ENCODE measurements around the gene CYSTM1.

Gene CYSTM1

DNA sequence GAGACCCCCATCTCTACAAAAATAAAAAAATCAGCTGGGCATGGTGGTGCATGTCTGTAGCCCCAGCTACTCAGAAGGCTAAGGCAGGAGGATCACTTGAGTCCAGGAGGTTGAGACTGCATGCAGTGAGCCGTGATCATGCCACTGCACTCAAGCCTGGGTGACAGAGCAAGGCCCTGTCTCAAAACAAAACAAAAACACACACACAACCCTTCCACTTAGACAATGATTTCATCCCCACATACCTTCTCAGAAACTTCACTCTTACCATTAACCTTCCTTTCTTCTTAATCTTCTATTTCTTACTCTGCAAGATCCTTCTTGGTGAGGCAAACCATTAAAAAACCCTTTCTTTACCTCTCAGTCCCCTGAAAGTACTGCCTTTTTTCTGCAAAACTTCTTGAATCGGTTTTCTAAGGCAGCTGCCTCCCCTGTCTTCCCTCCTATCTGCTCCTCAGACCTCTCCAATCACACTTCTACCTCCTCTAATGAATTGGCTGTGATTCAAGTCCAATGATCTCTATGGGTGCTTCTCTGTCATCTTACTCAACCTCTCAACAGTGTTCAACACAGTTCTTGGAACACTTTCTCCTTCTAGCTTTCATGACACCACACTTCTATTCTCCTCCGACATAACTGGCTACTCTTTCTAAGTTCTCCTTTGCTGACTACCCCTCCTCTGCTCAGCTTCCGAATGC is 80.6 kb downstream of the CYSTM1 start:
- no peak for DNase-seq (ENCODE audit: low spot score)

DNA sequence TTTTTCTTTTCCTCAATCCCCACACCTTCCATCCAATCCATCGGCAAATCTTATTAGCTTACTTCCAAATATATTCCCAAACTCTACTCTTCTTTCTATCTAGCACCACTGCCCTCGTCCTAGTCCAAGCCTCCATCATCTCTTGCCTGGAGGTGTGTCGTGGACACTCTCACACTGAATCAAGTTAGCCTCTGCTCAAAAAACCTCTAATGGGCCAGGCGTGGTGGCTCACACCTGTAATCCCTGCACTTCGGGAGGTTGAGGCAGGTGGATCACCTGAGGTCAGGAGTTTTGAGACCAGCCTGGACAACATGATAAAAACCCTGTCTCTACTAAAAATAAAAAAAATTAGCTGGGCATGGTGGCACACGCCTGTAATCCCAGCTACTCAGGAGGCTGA is 81.7 kb downstream of the CYSTM1 start:
- no peak for DNase-seq (ENCODE audit: low spot score)

DNA sequence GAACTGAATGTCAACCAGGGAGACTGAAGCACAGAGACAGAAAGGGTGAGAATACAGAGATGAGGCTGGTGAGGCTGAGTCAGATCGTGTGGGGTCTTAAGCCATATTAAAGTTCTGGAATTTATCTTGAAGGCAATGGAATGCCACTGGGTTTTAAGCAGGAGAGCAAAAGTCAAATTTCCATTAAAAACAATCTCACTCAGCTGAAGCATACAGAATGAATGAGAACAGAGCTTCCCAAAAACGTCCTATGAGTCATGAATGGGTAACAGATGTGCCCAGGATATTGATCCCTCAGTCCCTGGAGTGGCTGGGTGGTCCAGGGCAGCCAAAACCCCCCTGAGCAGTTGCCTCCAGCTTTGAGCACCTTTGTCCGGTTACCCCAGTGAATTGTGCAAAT is 83.0 kb downstream of the CYSTM1 start:
- DNase-seq (ENCODE audit: low spot score) = no peak

DNA sequence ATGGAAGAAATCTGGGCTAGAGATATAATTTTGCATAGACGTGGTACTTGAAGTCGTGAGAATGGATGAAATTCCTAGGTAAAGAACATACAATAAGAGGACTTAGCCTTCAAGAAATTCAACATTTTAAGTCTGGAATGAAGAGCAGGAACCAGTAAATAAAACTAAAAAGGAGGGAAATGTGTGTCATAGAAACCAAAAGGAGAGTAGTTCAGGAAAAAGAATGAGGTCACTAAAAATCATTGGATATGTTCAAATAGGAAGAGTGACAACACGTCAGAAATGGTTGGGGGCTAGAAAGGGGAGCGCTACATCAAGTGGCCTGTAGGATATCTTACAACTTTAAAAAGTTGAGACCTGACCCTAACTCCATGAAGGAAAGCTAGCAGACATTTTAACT is 83.9 kb downstream of the CYSTM1 start:
- no peak for DNase-seq (ENCODE audit: low spot score)

DNA sequence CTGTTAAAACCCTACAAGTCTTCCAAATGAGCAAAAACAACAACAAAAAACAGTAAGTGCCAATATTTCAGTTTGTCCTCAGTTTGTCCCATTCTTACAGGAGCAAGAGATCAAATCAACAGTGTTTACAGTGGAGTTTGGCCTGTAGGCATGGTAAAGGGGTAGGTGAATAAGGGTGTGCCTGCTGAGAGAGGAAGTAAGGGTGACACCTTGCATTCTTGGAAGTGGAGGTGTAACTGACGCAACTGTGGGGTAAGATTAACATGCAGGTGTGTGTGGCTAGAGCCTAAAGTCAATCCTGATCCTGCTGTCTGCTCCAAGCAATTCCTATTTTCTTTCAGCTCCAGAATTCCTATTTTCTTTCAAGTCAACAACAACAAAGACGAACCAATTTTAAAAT is 84.5 kb downstream of the CYSTM1 start:
- DNase-seq (ENCODE audit: low spot score) = no peak

DNA sequence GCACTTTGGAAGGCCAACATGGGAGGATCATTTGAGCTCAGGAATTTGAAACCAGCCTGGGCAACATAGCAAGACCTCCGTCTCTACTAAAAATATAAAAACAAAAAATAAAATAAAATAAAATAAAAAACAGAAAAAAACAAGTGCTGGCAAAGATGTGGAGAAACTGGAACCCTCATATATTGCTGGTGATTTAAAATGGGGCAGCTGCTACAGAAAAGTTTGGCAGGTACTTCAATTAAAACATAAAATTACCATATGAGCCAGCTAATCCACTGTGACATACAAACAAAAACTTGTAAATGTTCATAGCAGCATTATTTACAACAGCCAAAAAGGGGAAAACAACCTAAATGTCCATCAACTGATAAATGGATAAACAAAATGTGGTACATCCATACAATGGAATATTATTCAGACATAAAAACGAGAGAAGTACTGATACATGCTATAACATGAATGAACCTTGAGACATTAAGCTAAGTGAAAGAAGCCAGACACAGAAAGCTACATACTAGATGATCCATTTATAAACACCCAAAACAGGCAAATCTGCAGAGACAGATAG is 85.2 kb downstream of the CYSTM1 start:
- DNase-seq (ENCODE audit: low spot score) = no peak

DNA sequence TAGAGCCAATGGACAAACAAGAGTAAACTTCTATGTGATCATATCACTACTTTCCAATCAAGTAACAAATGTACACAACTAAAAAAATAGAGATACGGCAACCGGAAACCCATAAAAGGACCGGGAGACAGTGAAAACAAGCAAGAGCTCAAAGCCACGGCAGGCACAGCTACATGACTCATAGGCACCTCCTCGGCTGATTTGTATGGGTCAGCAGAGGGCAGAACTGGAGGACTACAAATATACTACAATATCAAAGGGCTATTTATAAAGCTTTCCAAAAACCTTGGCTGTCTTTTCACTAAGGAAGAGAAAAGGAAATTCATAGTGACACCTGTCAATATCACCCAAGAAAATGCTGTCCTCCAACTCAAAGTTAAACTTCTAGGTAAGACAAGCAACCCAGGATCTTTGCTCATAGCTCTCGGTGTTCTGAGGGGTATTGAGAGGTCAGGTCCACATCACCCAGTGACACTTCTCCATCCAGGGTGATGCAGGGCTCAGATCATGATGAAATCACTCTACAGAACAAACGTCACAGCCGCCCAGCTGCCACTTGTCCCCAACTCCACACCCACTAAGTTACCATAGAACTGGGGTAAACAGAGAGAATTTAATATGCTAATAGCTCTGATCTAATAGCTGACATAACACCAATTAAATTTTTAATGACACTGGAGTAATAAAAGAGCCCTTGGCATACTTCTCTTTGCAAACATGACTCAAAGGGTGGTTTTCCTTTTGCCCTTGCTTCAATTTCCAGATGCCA is 86.6 kb downstream of the CYSTM1 start:
- no peak for DNase-seq (ENCODE audit: low spot score)

DNA sequence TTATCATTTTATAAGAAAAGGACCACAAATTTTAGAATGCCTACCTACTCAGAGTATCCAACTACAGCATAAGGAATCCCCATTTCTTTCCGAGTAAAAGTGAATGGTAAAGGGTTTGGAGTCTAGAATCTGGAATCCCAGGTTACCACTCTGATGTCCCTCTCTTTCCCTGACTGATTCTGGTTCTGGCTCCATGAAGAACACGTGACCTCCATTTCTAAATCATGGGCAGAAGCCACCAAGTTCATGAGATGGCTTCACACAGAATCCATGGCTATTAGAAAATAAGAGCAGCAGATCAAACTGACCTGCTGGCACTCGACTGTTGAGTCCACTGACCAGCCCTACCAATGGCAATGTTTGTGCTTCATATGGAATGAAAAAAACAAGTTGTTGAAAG is 87.2 kb downstream of the CYSTM1 start:
- no peak for DNase-seq (ENCODE audit: low spot score)

DNA sequence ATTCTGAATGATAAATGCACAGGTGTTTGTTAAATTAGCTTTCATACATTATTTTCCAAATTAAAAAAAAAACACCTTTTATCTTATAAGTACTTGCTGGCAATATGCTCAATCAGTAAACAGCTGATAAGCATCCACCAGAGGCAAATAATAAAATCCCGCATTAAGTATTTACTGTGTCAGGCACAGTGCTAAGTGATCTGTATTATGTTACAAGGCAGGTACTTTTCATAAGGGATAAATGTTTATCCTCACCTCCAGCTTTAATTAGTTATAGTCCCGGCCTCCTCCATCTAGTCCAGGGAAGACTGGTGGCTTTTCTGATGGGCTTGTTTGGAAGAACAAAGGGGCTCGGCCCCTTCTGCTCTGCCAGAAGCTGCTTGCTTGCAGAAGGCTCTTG is 87.9 kb downstream of the CYSTM1 start:
- DNase-seq (ENCODE audit: low spot score) = no peak

DNA sequence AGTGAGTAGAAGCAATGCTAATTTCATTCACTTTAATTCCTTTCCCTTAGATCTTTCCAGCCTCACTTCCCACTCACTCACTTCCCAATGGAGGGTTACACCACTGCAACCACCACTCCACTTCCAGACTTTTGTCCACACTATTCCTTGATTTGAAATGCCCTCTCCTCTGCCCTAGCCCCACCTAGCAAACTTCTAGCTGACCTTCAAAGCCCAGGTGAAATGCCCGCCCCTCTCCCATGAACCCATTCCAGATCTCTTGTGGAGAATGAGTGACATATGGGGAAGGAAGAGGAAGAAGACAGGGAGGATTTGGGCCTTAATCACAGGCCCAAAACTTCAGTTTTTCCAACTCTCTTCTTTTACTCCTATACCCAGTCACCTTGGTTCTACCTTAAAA is 90.9 kb downstream of the CYSTM1 start:
- DNase-seq (ENCODE audit: low spot score) = no peak

DNA sequence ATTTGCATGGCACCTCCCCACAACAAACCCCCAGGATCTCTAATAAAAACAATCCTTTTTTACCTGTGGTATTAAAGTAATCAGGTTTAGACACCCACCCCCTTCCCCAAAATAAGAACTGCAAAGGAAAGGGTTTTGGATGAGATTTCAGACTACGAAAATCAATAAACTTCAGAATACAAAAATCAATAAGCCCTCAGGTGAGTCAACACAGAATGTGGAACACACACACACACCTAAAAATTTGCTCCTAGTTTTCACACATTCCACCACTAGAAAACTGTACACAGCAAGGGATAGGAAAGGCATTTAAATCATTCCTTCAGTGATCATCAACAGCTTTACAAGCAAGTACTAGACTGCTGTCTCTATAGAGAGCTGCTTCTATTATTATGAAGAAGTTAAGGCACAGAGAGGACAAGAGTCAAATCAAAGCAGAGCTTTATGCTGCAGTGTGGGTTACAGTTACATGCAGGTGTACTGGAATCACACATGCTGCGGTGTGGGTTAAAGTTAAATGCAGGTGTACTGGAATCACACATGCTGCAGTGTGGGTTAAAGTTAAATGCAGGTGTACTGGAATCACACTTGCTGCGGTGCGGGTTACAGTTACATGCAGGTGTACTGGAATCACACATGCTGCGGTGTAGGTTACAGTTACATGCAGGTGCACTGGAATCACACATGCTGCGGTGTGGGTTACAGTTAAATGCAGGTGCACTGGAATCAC is 91.6 kb downstream of the CYSTM1 start:
- DNase-seq (ENCODE audit: low spot score) = no peak

DNA sequence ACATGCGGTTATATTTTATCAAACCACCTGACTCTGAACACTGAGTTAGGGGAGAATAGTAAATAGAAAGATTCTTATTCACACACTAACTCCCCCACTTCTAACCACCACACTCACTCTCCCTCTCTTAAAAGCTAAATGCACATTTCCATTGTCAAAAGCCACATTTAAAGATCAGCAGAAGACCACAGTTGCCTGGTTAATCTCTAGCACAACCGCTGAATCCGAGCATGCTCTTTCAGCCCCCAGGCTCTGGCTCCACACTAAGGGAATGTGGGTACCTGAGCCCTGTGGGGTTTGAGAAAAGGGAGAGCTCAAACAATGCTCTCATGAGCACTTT is 92.2 kb downstream of the CYSTM1 start:
- DNase-seq (ENCODE audit: low spot score) = no peak

DNA sequence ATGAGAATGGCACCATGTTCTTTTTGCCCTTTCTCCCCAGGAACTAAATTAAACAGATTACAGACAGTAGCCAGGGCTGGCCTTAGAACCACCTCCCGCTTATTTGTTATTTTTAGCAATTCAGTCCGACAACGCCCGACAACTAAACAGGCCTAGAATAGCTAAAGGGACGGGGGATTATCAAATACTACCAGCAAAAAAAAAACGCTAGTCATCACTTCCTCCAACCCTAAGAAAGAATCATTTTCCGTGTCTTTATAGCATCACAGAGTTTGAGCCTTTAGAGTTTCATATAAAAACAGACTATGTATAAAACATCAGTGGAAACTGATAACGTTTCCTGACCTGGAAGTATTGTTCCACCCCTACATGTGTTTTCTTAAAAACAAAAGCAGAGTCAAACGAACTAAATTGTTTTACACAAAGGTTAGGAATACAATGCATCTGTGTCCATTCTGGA is 92.6 kb downstream of the CYSTM1 start:
- no peak for DNase-seq (ENCODE audit: low spot score)

DNA sequence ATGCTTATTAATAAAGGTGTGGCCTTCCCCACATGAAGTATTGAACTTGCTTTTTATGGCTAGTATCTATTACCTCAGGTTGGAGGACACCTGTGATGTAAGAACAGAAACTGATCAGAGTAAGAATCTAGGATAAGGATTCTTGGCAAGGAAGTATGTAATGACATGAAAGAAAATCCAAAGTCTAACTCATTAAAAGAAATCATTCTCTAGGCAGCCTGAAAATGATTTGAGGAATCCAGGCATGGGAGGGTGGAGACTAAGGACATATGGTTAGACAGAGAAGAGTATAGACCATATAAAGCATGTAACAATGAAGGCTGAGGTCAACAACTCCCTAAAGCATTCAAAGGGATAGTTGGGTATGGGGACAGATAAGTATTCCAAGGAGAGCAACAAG is 95.0 kb downstream of the CYSTM1 start:
- no peak for DNase-seq (ENCODE audit: low spot score)

DNA sequence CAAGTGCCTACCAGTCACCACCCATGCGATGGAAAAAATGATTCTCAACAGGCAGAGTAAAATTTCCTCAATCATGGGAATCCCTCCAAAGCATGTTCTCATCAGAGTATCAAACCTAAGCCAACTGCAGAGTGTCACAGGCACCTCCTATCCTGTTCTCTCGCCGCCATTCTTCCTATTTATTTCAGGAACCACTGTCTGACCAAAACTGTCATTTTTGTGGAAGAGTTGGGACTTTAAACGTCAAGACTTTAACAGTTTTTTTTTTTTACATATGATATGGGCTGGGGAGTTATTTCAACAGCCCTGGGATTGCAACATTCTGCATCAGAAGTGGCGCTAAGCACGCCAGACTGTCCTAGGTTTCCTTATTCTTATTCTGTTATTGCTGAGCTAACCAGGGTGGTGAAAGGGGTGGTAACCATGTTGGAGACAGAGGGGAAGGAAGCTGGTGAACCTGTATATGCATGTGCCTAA is 98.5 kb downstream of the CYSTM1 start:
- no peak for DNase-seq (ENCODE audit: low spot score)

DNA sequence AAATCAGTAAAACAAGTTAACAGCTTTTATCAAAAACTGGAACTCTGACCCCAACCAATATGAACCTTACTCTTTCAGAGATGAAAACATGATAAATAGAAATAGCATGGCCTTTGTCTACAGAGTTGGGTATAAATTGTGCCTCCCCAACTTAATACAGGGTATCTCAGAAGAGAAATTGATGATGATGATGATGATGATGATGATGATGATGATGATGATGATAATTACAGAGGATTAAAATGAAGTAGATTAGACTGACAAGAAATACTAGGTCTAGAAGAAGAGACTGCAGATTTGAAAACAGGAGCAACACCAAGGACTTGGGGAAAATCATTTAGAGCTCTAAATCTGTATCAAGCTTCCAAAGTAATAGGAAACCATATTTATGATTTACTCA is 100.8 kb downstream of the CYSTM1 start:
- no peak for DNase-seq (ENCODE audit: low spot score)

DNA sequence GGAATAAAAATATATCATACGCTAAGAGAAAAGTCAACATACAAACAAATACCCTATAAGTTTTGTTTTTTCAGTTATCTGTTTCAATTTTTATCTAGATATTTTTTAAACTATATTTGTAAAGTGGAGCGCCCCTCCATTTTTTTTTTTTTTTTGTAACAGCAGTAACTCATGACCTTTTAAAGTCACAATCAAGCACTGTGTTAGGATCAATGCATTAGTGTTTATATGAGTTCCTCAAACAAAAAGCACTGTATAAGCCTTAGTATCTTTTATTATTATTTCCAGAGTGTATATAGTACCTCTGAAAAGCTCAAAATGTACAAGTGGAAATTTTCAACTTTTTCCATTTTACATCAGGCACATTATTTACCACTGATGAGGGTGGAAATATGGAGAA is 107.3 kb downstream of the CYSTM1 start:
- no peak for DNase-seq (ENCODE audit: low spot score)

DNA sequence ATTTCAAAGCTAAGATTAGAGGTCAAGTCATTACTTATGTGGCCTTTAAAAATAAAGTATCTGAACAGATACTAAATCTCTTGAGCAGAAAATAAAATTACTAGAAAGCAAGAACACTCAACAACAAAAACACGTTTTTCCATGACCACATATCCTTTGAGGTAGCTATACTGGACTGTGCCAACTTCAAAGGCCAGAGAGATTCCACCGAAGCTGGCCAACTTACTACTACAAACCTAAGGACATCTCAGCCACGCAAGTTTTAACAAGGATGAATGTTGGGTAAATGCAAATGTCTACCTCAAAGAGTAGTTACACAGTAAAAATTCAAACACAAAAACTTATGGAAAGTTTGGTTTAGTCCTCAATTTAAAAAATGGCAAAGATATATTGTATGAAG is 109.0 kb downstream of the CYSTM1 start:
- no peak for DNase-seq (ENCODE audit: low spot score)

DNA sequence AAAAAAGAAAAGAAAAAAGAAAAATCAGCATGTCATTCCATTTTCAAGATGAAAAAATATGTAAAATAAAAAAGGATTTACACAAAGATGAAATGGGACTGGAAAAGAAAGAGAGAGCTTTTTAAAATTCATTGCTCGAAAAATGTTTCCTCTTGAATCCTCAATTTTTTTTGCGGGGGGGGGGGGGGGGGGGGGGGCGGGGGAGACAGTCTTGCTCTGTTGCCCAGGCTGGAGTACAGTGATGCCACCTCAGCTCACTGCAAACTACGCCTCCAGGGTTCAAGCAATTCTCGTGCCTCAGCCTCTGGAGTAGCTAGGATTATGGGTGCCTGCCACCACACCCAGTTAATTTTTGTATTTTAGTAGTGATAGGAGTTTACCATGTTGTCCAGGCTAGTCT is 111.4 kb downstream of the CYSTM1 start:
- no peak for DNase-seq (ENCODE audit: low spot score)

DNA sequence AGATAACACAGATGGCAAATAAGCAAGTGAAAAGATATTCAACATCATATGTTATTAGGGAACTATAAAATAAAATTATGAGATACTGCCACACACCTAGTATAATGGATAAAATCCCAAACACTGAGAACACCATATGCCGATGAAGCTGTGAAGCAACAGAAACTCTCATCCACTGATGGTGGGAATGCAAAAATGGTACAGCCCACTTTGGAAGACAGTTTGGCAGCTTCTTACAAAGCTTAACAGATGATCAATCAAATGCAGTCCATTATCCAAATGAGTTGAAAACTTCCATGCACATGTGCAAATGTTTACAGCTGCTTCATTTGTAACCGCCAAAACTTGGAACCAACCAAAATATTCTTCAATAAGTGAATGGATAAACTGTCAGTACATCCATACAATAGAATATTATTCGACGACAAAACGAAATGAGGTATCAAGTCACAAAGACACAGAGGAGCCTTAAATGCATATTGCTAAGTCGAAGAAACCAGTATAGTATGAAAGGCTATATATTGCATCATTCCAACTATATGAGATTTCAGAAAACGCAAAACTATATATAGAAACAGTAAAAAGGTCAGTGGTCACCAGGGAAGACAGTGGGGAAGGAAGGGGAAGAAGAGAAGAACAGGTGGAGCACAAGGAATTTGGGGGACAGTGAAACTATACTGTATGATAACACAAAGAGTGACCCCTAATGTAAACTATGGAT is 113.0 kb downstream of the CYSTM1 start:
- DNase-seq (ENCODE audit: low spot score) = no peak

DNA sequence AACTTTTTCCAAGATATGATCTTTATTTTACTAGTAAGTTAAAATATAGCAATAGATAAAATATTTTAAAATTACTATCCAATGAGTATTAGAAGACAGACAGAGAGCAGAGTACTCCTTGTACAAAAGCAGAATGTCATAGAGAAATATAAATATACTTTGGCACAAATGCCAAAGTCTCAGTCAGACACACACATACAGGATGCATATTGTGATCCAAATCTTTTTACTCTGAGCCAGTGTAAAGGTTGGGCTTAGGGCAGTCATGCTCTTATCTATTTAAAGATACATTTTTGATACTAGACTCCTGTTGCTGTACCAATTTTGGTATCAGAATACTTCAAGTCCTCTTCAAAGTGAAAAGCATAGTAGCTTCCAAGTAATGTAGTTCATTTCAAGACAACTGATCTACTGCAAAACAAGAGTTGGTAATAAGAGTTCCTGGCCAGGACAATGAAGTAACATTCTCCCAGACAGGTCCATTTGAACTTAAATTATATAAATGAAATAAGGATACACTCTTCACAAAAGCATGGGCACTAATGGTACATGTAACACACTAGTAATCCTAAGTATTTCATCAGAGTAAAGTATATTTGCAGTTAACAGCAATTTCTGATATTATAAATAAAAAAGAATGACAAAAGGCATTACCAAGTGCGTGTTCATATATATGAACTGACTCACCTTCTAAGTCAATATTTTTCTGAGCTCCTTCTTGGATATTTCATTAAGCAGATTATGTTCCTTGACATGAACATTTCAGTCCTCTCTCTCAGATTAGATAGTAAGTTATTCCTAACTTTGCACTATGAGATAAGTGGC is 117.4 kb downstream of the CYSTM1 start:
- DNase-seq (ENCODE audit: low spot score) = no peak
